ENCODE data around the gene KTN1. TPM values are rescaled to one million over a fixed set of nuclear protein-coding genes. Genes with fewer than 3 reads are reported as not detected.

KTN1 gene
- total RNA-seq, 2 donors from 2014 or later = 81.6 to 83.5 TPM

DNA sequence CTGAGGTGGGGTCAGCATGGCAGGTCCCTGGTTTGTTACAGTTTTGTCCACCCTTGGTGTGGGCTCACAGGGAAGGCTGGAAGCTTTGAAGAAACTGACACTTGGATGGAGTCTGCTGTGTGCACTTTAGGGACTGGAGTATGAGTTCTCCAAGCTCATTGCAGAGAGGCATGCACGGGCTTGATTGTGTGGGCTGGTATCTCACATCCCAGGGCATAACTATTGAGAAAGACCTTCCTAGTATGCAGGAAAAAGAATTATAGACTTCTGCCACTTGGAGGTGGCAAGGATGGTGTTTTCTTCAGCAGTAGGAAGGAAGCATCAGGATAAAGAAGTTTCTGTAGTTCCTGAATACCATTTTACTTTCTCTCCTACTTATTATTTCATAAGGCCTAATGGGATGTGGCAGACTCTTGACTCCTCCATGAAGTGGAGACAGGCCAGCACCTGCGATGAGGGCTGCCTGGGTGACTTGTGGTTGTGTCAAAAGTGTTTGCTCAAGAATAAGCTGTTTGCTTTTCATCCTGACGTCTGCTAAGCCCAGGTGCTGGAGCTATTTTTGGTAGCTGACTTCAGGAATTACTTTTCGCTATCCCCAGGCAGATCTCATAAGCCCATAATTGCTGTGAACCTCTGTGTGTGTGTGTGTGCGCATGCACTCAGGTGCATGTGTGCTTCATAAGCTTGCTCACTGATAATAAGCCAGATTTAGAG is 125.8 kb downstream of the KTN1 start:
- no peaks in the 10 kb centered on the region for H3K27me3 Mint-ChIP-seq
- DNase-seq = no peak
- ATAC-seq = no peak
- H3K9me3 ChIP-seq (ENCODE audit: control insufficient read depth, low read length, poor library complexity, severe bottlenecking) = no peaks in the 10 kb centered on the region
- no peak overlapping the region for H3K4me3 Mint-ChIP-seq
- no peaks in the 10 kb centered on the region for H3K4me1 Mint-ChIP-seq
- peak overlapping the region; percentile 27 for H3K27ac Mint-ChIP-seq
- peaks cover 2% of the 10 kb centered on the region for H3K36me3 Mint-ChIP-seq (ENCODE audit: low read depth)

DNA sequence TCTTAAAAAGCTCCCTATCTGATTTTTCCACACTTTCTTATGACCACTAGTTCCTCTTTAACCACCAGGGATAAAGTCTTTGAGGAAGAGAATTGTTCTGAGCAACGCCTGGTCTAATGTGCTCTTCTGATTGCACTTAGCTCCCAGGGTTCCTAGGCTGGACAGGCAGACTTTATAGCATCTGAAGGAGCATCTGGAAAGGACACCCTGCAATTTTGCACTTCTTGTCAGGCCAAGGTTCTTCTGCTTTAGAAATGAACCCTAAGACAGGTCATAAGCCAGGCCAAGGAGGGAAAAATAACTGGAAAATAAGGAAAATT is 126.3 kb downstream of the KTN1 start:
- ATAC-seq (no peak), DNase-seq (no peak)
- peak overlapping the region; percentile 27 for H3K27ac Mint-ChIP-seq
- peaks cover under 1% of the 10 kb centered on the region for H3K36me3 Mint-ChIP-seq (ENCODE audit: low read depth)
- no peaks in the 10 kb centered on the region for H3K27me3 Mint-ChIP-seq
- H3K4me1 Mint-ChIP-seq = no peaks in the 10 kb centered on the region
- no peak overlapping the region for H3K4me3 Mint-ChIP-seq
- H3K9me3 ChIP-seq (ENCODE audit: control insufficient read depth, low read length, poor library complexity, severe bottlenecking) = no peaks in the 10 kb centered on the region

DNA sequence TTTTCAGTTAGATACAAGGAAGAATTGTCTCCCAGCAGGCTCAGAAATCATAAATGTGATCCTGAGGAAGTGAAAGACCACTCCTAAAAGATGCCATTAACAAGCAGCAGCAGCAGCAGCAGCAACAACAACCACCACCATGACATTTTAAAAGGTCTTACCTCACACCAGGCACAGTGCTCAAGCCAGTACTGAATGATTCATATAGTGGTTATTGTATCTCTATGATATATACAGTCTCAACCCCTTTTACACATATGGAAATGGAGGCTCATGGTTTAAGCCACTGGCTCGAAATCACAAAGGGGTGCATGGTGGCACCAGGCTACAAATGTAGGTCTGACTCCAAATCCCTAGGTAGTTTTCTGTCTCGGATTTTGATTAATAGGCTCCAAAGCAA is 126.9 kb downstream of the KTN1 start:
- Mint-ChIP-seq H3K27me3 (no peaks in the 10 kb centered on the region), H3K36me3 (ENCODE audit: low read depth) (no peaks in the 10 kb centered on the region), H3K4me1 (no peaks in the 10 kb centered on the region), H3K27ac (no peak overlapping the region), H3K4me3 (no peak overlapping the region)
- H3K9me3 ChIP-seq (ENCODE audit: control insufficient read depth, low read length, poor library complexity, severe bottlenecking) = no peaks in the 10 kb centered on the region
- DNase-seq (no peak), ATAC-seq (no peak)

- no peaks in the 10 kb centered on the region for H3K4me1 Mint-ChIP-seq
- no peaks in the 10 kb centered on the region for H3K9me3 ChIP-seq (ENCODE audit: control insufficient read depth, low read length, poor library complexity, severe bottlenecking)
- H3K27ac Mint-ChIP-seq = no peak overlapping the region
- H3K4me3 Mint-ChIP-seq = no peak overlapping the region
- H3K36me3 Mint-ChIP-seq (ENCODE audit: low read depth) = no peaks in the 10 kb centered on the region
- no peak for ATAC-seq
- H3K27me3 Mint-ChIP-seq = no peaks in the 10 kb centered on the region
- DNase-seq = no peak
These were observed 127.4 kb downstream of the KTN1 start for GRCh38 chr14:55707365-55707804.

- ATAC-seq (no peak), DNase-seq (no peak)
- Mint-ChIP-seq H3K4me3 (no peak overlapping the region), H3K4me1 (no peaks in the 10 kb centered on the region), H3K36me3 (ENCODE audit: low read depth) (no peaks in the 10 kb centered on the region), H3K27ac (no peak overlapping the region), H3K27me3 (no peaks in the 10 kb centered on the region)
- no peaks in the 10 kb centered on the region for H3K9me3 ChIP-seq (ENCODE audit: control insufficient read depth, low read length, poor library complexity, severe bottlenecking)
These were observed 130.6 kb downstream of the KTN1 start for GRCh38 chr14:55710506-55711041.

DNA sequence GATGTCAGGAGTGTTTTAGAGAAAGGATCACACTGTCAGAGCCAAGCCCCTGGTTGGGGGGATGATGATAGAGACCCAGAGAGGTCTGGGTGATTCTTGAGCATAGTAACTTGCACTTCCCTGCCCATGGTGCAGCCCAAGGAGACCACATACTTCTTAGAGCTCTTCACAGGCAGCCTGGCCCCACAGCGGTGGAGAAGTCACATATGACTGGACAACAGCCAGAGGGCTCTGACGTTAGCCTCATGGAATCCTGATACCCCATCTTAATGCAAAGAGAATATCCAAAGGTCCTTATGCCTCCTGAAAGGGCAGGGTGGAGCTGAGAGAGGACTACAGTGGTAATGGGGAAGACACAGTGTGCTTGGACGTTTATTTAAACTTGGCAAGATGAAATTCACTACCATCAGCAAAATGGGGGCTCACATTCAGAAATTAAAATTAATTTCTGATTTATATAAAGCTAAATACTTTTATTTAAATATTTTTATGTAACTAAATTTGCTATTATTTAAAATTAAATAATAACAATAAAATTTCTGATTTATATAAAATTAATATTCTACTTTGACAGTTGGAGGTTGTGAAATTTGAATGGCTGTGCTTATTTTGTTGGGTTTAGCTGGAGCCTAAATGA is 131.3 kb downstream of the KTN1 start:
- ATAC-seq (no peak), DNase-seq (no peak)
- Mint-ChIP-seq H3K27ac (no peak overlapping the region), H3K36me3 (ENCODE audit: low read depth) (no peaks in the 10 kb centered on the region), H3K4me1 (no peaks in the 10 kb centered on the region), H3K27me3 (no peaks in the 10 kb centered on the region), H3K4me3 (no peak overlapping the region)
- H3K9me3 ChIP-seq (ENCODE audit: control insufficient read depth, low read length, poor library complexity, severe bottlenecking) = no peaks in the 10 kb centered on the region

DNA sequence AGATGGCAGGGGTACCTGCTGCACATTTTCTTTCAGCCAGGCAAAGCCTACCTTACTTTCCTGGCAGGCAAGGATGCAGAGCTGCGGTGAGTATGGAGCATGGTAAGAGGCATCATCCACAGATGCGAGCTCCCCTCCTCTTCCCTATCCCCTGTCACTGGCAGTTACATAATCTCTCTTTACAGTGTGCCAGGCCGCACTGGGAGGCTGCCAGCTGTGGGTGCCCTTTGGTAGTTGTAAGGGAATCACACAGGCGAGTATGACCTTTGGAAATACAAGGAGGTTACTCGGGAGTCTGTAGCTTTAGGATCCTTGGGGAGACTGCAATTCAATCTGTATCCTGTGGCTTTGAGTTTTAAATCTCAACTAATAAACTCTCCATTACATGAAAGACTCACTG is 132.5 kb downstream of the KTN1 start:
- ATAC-seq = no peak
- no peaks in the 10 kb centered on the region for H3K9me3 ChIP-seq (ENCODE audit: control insufficient read depth, low read length, poor library complexity, severe bottlenecking)
- no peak overlapping the region for H3K27ac Mint-ChIP-seq

DNA sequence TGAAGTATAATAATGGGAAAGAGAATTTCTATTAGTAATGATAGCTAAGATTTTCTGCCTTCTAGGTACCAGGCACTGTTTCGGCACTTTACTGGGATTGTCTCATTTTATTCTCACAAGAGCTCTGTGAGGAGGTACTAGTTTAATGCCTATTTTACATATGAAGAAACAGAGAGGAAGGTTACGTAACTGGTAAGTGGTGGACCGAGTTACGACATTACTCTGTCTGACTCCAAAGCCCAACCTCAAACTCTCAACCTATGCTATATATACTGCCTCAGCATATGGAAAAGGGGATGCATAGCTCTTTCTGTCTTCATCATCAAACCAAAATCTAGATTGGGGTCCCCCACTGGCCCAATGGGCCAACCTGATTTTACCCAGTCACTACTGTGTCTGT is 133.5 kb downstream of the KTN1 start:
- ATAC-seq = no peak
- H3K27me3 Mint-ChIP-seq = no peaks in the 10 kb centered on the region
- DNase-seq = no peak

More for the DNA sequence above, 132.5 kb downstream of the KTN1 start:
- no peak for DNase-seq
- H3K4me1 Mint-ChIP-seq = no peaks in the 10 kb centered on the region
- no peaks in the 10 kb centered on the region for H3K27me3 Mint-ChIP-seq
- H3K4me3 Mint-ChIP-seq = no peak overlapping the region
- no peaks in the 10 kb centered on the region for H3K36me3 Mint-ChIP-seq (ENCODE audit: low read depth)

DNA sequence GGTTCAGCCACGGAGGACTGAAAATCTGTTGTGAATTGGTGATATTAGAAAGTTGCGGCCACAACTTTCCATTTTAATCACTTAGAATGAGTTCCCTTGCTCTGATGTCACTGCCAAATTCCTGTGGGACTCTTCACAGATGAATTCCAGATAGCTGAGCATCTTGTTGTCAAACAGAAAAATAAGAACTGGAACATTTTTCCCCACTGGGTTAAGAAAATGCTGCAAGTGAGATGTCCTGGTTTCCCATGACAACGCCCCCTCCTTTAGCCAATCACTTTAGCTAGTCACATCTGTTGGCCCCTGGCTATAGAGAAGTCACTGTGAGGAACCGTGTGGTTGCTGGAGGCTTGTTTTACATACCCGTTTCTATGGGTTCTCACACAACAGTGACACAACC is 135.9 kb downstream of the KTN1 start:
- Mint-ChIP-seq H3K4me1 (no peaks in the 10 kb centered on the region), H3K27ac (no peak overlapping the region), H3K36me3 (ENCODE audit: low read depth) (no peaks in the 10 kb centered on the region), H3K4me3 (no peak overlapping the region), H3K27me3 (no peaks in the 10 kb centered on the region)
- ATAC-seq (no peak), DNase-seq (no peak)
- no peaks in the 10 kb centered on the region for H3K9me3 ChIP-seq (ENCODE audit: control insufficient read depth, low read length, poor library complexity, severe bottlenecking)

More for the DNA sequence above, 133.5 kb downstream of the KTN1 start:
- Mint-ChIP-seq H3K27ac (no peak overlapping the region), H3K36me3 (ENCODE audit: low read depth) (no peaks in the 10 kb centered on the region), H3K4me3 (no peak overlapping the region), H3K4me1 (no peaks in the 10 kb centered on the region)
- H3K9me3 ChIP-seq (ENCODE audit: control insufficient read depth, low read length, poor library complexity, severe bottlenecking) = no peaks in the 10 kb centered on the region

DNA sequence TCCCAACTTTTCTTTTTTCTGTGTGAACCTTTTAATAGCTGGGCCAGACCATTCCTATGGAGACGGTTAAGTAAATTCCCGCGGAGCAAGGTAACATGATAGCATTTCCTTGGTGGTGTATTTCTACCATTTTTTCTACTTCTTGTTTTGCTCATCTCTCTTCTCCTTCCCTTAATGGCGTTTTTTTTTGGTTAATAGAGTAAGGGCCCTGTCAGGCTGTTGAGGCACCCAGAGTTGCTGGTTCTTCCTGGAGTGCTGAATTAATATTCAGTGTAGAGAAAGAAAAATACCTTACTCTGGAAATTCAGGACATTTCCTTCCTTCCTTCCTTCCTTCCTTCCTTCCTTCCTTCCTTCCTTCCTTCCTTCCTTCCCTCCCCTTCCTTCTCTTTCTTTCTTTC is 137.6 kb downstream of the KTN1 start:
- H3K27me3 Mint-ChIP-seq = no peaks in the 10 kb centered on the region
- DNase-seq = no peak
- no peak for ATAC-seq
- no peak overlapping the region for H3K27ac Mint-ChIP-seq
- no peaks in the 10 kb centered on the region for H3K4me1 Mint-ChIP-seq
- no peaks in the 10 kb centered on the region for H3K36me3 Mint-ChIP-seq (ENCODE audit: low read depth)
- H3K4me3 Mint-ChIP-seq = no peak overlapping the region
- H3K9me3 ChIP-seq (ENCODE audit: control insufficient read depth, low read length, poor library complexity, severe bottlenecking) = no peaks in the 10 kb centered on the region

- no peaks in the 10 kb centered on the region for H3K9me3 ChIP-seq (ENCODE audit: control insufficient read depth, low read length, poor library complexity, severe bottlenecking)
- ATAC-seq (no peak), DNase-seq (no peak)
- Mint-ChIP-seq H3K27me3 (no peaks in the 10 kb centered on the region), H3K36me3 (ENCODE audit: low read depth) (no peaks in the 10 kb centered on the region), H3K4me3 (no peak overlapping the region), H3K4me1 (no peaks in the 10 kb centered on the region), H3K27ac (no peak overlapping the region)
These were observed 138.5 kb downstream of the KTN1 start for GRCh38 chr14:55718551-55718950.

- Mint-ChIP-seq H3K36me3 (ENCODE audit: low read depth) (no peaks in the 10 kb centered on the region), H3K4me3 (no peak overlapping the region), H3K27me3 (no peaks in the 10 kb centered on the region), H3K27ac (no peak overlapping the region), H3K4me1 (no peaks in the 10 kb centered on the region)
- ATAC-seq (no peak), DNase-seq (no peak)
- H3K9me3 ChIP-seq (ENCODE audit: control insufficient read depth, low read length, poor library complexity, severe bottlenecking) = no peaks in the 10 kb centered on the region
These were observed 140.8 kb downstream of the KTN1 start for GRCh38 chr14:55720796-55721195.

DNA sequence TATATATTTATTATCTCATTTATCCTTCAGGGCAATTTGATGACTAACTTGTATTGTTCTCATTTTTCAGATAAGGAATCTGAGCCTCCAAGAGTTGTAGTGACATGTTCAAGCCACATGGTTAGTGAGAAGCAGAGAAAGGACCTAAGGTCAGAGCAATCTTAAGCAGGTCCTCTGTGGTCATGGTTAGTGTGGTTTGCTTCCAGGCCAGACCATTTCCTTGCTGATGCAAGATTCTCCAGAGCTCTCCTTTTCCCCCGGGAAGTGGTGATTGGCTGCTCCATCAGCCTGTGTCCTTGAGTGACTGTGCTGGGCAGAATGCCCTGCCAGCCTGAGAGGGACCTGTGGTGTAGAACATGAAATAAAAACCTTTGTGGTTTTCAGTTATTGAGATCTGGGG is 141.3 kb downstream of the KTN1 start:
- no peaks in the 10 kb centered on the region for H3K27me3 Mint-ChIP-seq
- H3K9me3 ChIP-seq (ENCODE audit: control insufficient read depth, low read length, poor library complexity, severe bottlenecking) = no peaks in the 10 kb centered on the region

DNA sequence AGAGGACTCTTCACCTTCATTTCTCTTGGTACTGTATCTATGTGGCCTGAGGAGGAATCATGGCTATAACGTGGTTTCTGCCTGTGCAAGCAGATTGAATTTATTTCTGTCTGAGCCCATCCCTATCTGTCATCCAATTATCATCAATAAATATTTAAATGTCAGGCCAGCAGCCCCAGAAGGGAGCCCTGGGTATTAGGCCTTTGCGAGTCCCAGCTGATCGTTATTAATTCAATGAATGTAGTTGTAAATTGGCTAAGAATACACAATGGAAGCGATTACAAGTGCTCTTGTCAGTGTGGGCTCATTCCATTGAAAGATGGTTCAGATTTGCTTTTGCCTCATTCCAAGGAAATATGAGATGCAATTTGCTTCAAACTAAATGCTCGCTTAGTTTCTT is 142.0 kb downstream of the KTN1 start:
- Mint-ChIP-seq H3K4me1 (no peaks in the 10 kb centered on the region), H3K4me3 (no peak overlapping the region), H3K27me3 (no peaks in the 10 kb centered on the region), H3K36me3 (ENCODE audit: low read depth) (no peaks in the 10 kb centered on the region), H3K27ac (no peak overlapping the region)
- H3K9me3 ChIP-seq (ENCODE audit: control insufficient read depth, low read length, poor library complexity, severe bottlenecking) = no peaks in the 10 kb centered on the region
- no peak for DNase-seq
- ATAC-seq = no peak

More for the DNA sequence above, 141.3 kb downstream of the KTN1 start:
- ATAC-seq (no peak), DNase-seq (no peak)
- H3K27ac Mint-ChIP-seq = no peak overlapping the region
- no peaks in the 10 kb centered on the region for H3K4me1 Mint-ChIP-seq
- H3K36me3 Mint-ChIP-seq (ENCODE audit: low read depth) = no peaks in the 10 kb centered on the region
- no peak overlapping the region for H3K4me3 Mint-ChIP-seq

Data from T-helper 17 cell (primary cell).